ENCODE data around the gene UNC79.

UNC79 gene

DNA sequence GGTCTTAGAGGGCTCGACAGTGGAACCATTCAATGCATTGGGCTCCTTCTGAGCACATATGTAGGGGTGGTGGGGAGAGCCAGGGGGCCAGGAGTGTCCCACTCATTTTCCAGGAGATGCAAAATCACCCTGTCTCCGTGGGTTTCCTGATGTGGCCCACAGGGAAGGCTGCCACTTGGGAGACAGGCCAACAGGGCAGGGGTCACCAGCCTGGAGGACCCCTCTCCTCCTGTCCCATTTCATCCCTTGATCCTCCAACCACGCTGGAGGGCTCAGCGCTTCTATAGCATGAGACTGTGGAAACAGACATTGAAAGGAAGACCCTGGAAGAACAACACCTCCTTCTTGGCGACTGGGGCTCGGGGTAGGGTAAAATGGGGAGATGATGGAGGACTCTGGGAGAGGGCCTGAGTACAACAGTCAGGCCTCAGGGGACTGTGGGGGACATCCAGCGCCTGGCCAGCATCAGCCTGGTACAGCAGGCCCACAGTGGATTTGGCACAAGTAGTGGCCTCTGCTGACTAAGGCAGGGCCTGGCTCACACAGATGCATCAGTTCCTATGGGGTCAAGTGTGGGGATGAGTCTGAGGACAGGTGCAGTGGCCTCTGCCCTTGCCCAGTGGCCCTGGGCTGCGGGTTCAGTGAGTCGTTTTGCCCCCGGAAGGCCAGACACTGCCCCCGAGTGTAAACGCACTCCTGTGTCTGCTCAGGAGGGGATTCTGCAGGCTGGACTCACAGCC, 289.5 kb downstream of the UNC79 start:
- H3K79me1 ChIP-seq (ENCODE audit: low read depth, low read length) = no peaks in the 10 kb centered on the region
- peak overlapping the region; percentile 45 for H3K4ac ChIP-seq (ENCODE audit: low read length)
- H2AFZ ChIP-seq (ENCODE audit: low read length) = no peak overlapping the region
- WGBS, 2 donors (ENCODE audit: extremely low coverage in 2 of 2, insufficient read length in 2 of 2, insufficient replicate concordance in 1 of 2) = no CpG with 5 or more reads among the region's 12 CpGs
- peak overlapping the region; percentile 77 for H4K8ac ChIP-seq (ENCODE audit: low read depth, low read length)
- no peak overlapping the region for H2BK12ac ChIP-seq (ENCODE audit: low read length)
- H3K9me3 ChIP-seq (replicated peaks in 1 of 2; ENCODE audit: control insufficient read depth in 2 of 2, insufficient read depth in 1 of 2, low read depth in 1 of 2, low read length in 2 of 2) = no peaks in the 10 kb centered on the region
- no peak overlapping the region for H3K27ac ChIP-seq (replicated peaks; ENCODE audit: low read length)
- H2BK15ac ChIP-seq (ENCODE audit: low read length) = no peak overlapping the region
- peak overlapping the region; percentile 88 for H2AK5ac ChIP-seq (ENCODE audit: low read depth, low read length)
- H3K9ac ChIP-seq (ENCODE audit: low read depth, low read length, poor library complexity) = no peak overlapping the region
- H3K14ac ChIP-seq (ENCODE audit: low read length) = no peak overlapping the region
- H2BK120ac ChIP-seq (ENCODE audit: low read depth, low read length) = no peak overlapping the region
- H3K23ac ChIP-seq (ENCODE audit: low read depth, low read length, poor library complexity) = no peak overlapping the region
- no peak for DNase-seq (ENCODE audit: low spot score)
- H3K27me3 ChIP-seq (ENCODE audit: control insufficient read depth in 3 of 3, insufficient read depth in 3 of 3, low read depth in 1 of 3, low read length in 3 of 3) = no peaks in the 10 kb centered on the region
- H3K18ac ChIP-seq (ENCODE audit: low read length) = peak overlapping the region; percentile 45
- no peaks in the 10 kb centered on the region for H3K4me1 ChIP-seq (ENCODE audit: control insufficient read depth in 2 of 2, insufficient read depth in 1 of 2, low read depth in 1 of 2, low read length in 2 of 2)
- no peak overlapping the region for H3K4me2 ChIP-seq (ENCODE audit: insufficient read depth, low read length, poor library complexity, severe bottlenecking)
- no peak overlapping the region for H4K91ac ChIP-seq (ENCODE audit: low read depth, low read length, poor library complexity)
- H2BK5ac ChIP-seq (ENCODE audit: low read length) = peak overlapping the region; percentile 40
- H3K36me3 ChIP-seq (replicated peaks in 1 of 2; ENCODE audit: control insufficient read depth in 2 of 2, insufficient read depth in 2 of 2, low read length in 2 of 2) = peaks cover 0 to 3% of the 10 kb centered on the region in 2 donors
- H3K4me3 ChIP-seq (ENCODE audit: low read length in 2 of 2) = no peak overlapping the region

- peak overlapping the region; percentile 40 for H2BK5ac ChIP-seq (ENCODE audit: low read length)
- H3K4ac ChIP-seq (ENCODE audit: low read length) = no peak overlapping the region
- H2AK5ac ChIP-seq (ENCODE audit: low read depth, low read length) = peak overlapping the region; percentile 88
- no peak overlapping the region for H3K27ac ChIP-seq (replicated peaks; ENCODE audit: low read length)
- H2BK15ac ChIP-seq (ENCODE audit: low read length) = no peak overlapping the region
- H3K79me1 ChIP-seq (ENCODE audit: low read depth, low read length) = no peaks in the 10 kb centered on the region
- no peak overlapping the region for H3K4me3 ChIP-seq (ENCODE audit: low read length in 2 of 2)
- H4K8ac ChIP-seq (ENCODE audit: low read depth, low read length) = no peak overlapping the region
- H3K23ac ChIP-seq (ENCODE audit: low read depth, low read length, poor library complexity) = no peak overlapping the region
- peaks cover 0 to 3% of the 10 kb centered on the region in 2 donors for H3K36me3 ChIP-seq (replicated peaks in 1 of 2; ENCODE audit: control insufficient read depth in 2 of 2, insufficient read depth in 2 of 2, low read length in 2 of 2)
- no peak overlapping the region for H3K18ac ChIP-seq (ENCODE audit: low read length)
- no peaks in the 10 kb centered on the region for H3K4me1 ChIP-seq (ENCODE audit: control insufficient read depth in 2 of 2, insufficient read depth in 1 of 2, low read depth in 1 of 2, low read length in 2 of 2)
- H3K27me3 ChIP-seq (ENCODE audit: control insufficient read depth in 3 of 3, insufficient read depth in 3 of 3, low read depth in 1 of 3, low read length in 3 of 3) = no peaks in the 10 kb centered on the region
- DNase-seq (ENCODE audit: low spot score) = no peak
- no peaks in the 10 kb centered on the region for H3K9me3 ChIP-seq (replicated peaks in 1 of 2; ENCODE audit: control insufficient read depth in 2 of 2, insufficient read depth in 1 of 2, low read depth in 1 of 2, low read length in 2 of 2)
- no peak overlapping the region for H2BK12ac ChIP-seq (ENCODE audit: low read length)
- H3K4me2 ChIP-seq (ENCODE audit: insufficient read depth, low read length, poor library complexity, severe bottlenecking) = no peak overlapping the region
- H2BK120ac ChIP-seq (ENCODE audit: low read depth, low read length) = no peak overlapping the region
- WGBS, 2 donors (ENCODE audit: extremely low coverage in 2 of 2, insufficient read length in 2 of 2, insufficient replicate concordance in 1 of 2) = no CpG with 5 or more reads among the region's 13 CpGs
- H4K91ac ChIP-seq (ENCODE audit: low read depth, low read length, poor library complexity) = no peak overlapping the region
- no peak overlapping the region for H2AFZ ChIP-seq (ENCODE audit: low read length)
- no peak overlapping the region for H3K9ac ChIP-seq (ENCODE audit: low read depth, low read length, poor library complexity)
- no peak overlapping the region for H3K14ac ChIP-seq (ENCODE audit: low read length)
These were observed 290.3 kb downstream of the UNC79 start for GRCh38 chr14:93720981-93721483.

GRCh38 chr14:93723001-93723400, 292.3 kb downstream of the UNC79 start:
- Histone ChIP-seq H3K27ac (replicated peaks; ENCODE audit: low read length) (no peak overlapping the region), H3K4ac (ENCODE audit: low read length) (no peak overlapping the region), H3K36me3 (replicated peaks in 1 of 2; ENCODE audit: control insufficient read depth in 2 of 2, insufficient read depth in 2 of 2, low read length in 2 of 2) (peaks cover 0 to 3% of the 10 kb centered on the region in 2 donors), H4K91ac (ENCODE audit: low read depth, low read length, poor library complexity) (no peak overlapping the region), H3K9ac (ENCODE audit: low read depth, low read length, poor library complexity) (no peak overlapping the region), H3K27me3 (ENCODE audit: control insufficient read depth in 3 of 3, insufficient read depth in 3 of 3, low read depth in 1 of 3, low read length in 3 of 3) (no peaks in the 10 kb centered on the region), H2AK5ac (ENCODE audit: low read depth, low read length) (no peak overlapping the region), H3K14ac (ENCODE audit: low read length) (no peak overlapping the region), H3K4me1 (ENCODE audit: control insufficient read depth in 2 of 2, insufficient read depth in 1 of 2, low read depth in 1 of 2, low read length in 2 of 2) (peaks cover 0 to 2% of the 10 kb centered on the region in 2 donors), H3K4me2 (ENCODE audit: insufficient read depth, low read length, poor library complexity, severe bottlenecking) (no peak overlapping the region), H4K8ac (ENCODE audit: low read depth, low read length) (no peak overlapping the region), H3K4me3 (ENCODE audit: low read length in 2 of 2) (no peak overlapping the region), H3K23ac (ENCODE audit: low read depth, low read length, poor library complexity) (no peak overlapping the region), H2BK15ac (ENCODE audit: low read length) (no peak overlapping the region), H2BK120ac (ENCODE audit: low read depth, low read length) (no peak overlapping the region), H2BK12ac (ENCODE audit: low read length) (no peak overlapping the region), H2BK5ac (ENCODE audit: low read length) (no peak overlapping the region), H3K79me1 (ENCODE audit: low read depth, low read length) (no peaks in the 10 kb centered on the region), H3K9me3 (replicated peaks in 1 of 2; ENCODE audit: control insufficient read depth in 2 of 2, insufficient read depth in 1 of 2, low read depth in 1 of 2, low read length in 2 of 2) (no peaks in the 10 kb centered on the region), H2AFZ (ENCODE audit: low read length) (no peak overlapping the region), H3K18ac (ENCODE audit: low read length) (no peak overlapping the region)
- no CpG with 5 or more reads among the region's 4 CpGs for WGBS, 2 donors (ENCODE audit: extremely low coverage in 2 of 2, insufficient read length in 2 of 2, insufficient replicate concordance in 1 of 2)
- no peak for DNase-seq (ENCODE audit: low spot score)

- Histone ChIP-seq H3K27me3 (ENCODE audit: control insufficient read depth in 3 of 3, insufficient read depth in 3 of 3, low read depth in 1 of 3, low read length in 3 of 3) (no peaks in the 10 kb centered on the region), H3K18ac (ENCODE audit: low read length) (peak overlapping the region; percentile 32), H2BK12ac (ENCODE audit: low read length) (no peak overlapping the region), H4K8ac (ENCODE audit: low read depth, low read length) (no peak overlapping the region), H2BK120ac (ENCODE audit: low read depth, low read length) (no peak overlapping the region), H4K91ac (ENCODE audit: low read depth, low read length, poor library complexity) (no peak overlapping the region), H3K23ac (ENCODE audit: low read depth, low read length, poor library complexity) (no peak overlapping the region), H2AK5ac (ENCODE audit: low read depth, low read length) (no peak overlapping the region), H2AFZ (ENCODE audit: low read length) (no peak overlapping the region), H3K4ac (ENCODE audit: low read length) (no peak overlapping the region), H2BK15ac (ENCODE audit: low read length) (peak overlapping the region; percentile 28), H3K36me3 (replicated peaks in 1 of 2; ENCODE audit: control insufficient read depth in 2 of 2, insufficient read depth in 2 of 2, low read length in 2 of 2) (peaks cover 0 to 3% of the 10 kb centered on the region in 2 donors), H3K9me3 (replicated peaks in 1 of 2; ENCODE audit: control insufficient read depth in 2 of 2, insufficient read depth in 1 of 2, low read depth in 1 of 2, low read length in 2 of 2) (no peaks in the 10 kb centered on the region), H3K4me1 (ENCODE audit: control insufficient read depth in 2 of 2, insufficient read depth in 1 of 2, low read depth in 1 of 2, low read length in 2 of 2) (peaks cover 0 to 2% of the 10 kb centered on the region in 2 donors), H3K9ac (ENCODE audit: low read depth, low read length, poor library complexity) (no peak overlapping the region), H2BK5ac (ENCODE audit: low read length) (no peak overlapping the region), H3K79me1 (ENCODE audit: low read depth, low read length) (no peaks in the 10 kb centered on the region), H3K4me3 (ENCODE audit: low read length in 2 of 2) (no peak overlapping the region), H3K4me2 (ENCODE audit: insufficient read depth, low read length, poor library complexity, severe bottlenecking) (no peak overlapping the region), H3K27ac (replicated peaks; ENCODE audit: low read length) (no peak overlapping the region), H3K14ac (ENCODE audit: low read length) (no peak overlapping the region)
- WGBS, 2 donors (ENCODE audit: extremely low coverage in 2 of 2, insufficient read length in 2 of 2, insufficient replicate concordance in 1 of 2) = no CpG with 5 or more reads among the region's 21 CpGs
- no peak for DNase-seq (ENCODE audit: low spot score)
These were observed 294.4 kb downstream of the UNC79 start for GRCh38 chr14:93725002-93725582.

Measured in neuronal stem cell (in vitro differentiated cells).